Activated CD4-positive, CD25-positive, alpha-beta regulatory T cell (primary cell): ENCODE results near the gene KCNJ6.
"Not testable (repeated sequence)": the region's sequence is repeated elsewhere in the genome, so short reads cannot be mapped to it uniquely, and the experiment has no call there.

Experiments used
- DNase-seq, 4 experiments: peaks; one replicate each; lab custom pipeline; 2025; lab: John Stamatoyannopoulos, UW

Gene KCNJ6

DNA sequence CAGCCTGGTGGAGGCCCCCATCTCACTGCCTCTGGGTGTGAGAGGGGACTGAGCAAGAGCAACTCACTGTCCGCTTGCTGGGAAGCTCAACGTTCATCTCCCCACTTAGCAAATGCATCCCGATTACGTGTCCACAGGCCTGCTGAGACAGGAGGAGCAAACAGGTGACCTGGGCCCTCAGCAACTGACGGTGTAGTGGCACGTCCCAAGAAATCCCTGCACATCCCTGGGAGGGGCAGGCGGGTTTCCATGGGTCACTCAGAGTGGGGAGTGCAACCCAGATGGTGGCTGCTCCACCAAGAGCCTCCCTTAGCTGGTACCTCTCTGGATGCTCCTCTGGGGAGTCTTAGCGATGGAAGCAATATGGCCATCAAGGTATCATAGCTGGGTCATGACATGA lies 320.3 kb downstream of the KCNJ6 start:
- DNase-seq: no peak

DNA sequence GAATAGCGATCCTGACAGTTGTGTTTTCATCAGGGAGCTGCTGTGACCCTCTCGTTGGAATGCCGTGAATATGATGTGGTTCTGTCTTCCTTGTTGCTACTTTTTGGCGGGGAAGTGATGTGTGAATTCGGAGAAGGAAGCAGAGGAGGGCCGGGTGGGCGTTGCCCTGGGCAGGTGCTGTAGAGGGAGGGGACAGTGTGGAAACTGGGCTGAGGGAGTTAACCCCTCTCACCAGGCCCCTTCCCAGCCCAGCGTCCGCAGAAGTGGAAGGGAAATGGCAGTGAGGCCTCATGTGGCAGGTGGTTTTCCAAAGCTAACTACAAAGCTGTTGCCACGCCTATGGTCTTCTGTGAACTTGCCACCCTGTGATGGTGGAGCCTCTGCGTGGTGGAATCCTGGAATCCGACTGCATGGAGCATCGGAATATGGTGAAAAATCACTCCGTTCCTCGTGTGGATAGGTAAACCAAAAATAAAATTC lies 321.7 kb downstream of the KCNJ6 start:
- DNase-seq: no peak

DNA sequence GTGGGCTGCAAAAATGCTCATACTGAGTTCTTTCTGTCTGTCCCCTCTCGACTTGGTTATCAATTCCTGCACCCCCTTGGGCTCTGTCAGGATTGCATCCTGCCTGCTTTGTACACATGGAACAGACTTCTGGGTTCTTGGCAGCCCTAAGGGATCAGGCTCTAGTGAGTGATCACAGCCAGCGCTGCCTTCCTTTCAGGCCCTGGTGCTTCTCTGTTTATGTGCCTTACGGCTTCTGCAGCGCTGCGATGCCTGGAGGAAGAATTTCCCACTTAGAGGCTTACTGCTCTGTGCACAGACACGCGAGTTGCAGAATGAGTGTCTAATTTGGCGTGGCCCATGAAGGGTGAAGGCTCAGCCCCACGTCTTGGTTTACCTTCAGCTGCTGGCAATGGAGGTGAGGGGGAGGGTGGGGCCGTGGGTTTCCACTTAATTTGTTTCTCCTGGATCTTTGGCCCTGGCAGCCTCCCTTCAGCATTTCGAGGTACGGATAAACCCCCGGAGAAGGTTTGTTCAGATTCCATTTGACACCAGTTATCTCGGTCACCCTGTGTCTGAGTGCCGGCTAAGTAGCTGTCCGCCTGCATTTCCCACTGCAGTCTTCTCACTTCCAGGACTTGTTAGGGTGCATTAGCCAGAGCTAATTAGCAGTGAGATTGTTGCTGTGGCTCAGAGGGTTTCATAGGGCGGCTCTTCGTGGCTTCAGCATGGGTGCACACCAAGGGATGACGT lies 322.4 kb downstream of the KCNJ6 start:
- no peak for DNase-seq

DNA sequence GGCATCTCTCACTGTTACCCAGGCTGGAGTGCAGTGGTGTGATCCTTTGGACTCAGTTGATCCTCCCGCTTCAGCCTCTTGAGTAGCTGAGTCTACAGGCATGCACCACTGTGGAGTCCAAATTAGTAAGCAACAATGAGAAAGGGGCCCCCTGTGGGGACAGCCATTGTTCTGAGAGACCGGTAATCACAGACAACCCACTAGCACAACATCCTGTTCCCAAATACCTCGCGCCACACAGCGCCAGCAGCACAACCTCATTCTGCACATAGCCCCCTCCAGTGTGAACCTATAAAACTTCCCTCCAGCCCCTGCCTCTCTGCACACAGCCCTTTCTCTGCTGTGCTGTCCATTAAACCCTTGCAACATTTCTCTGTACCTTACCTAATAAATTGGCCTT lies 323.2 kb downstream of the KCNJ6 start:
- DNase-seq: no peak

DNA sequence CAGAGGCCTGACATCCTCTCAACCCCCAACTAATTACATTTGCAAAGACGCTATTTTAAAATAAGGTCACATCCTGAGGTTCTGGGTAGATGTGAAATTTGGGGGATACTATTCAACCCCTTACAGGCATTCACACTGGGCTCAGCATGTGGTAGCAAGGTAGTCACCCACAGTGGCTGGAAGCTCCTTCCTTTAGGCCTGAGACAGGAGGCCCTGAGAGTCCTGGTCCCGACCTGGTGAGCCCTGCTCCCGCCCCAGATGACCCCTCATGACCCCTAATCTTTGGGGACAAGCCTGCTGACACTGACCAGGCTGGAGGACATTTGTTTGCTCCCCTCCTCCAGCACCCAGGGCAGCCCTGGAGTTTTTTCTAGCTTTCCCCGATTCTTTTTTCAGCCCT lies 323.8 kb downstream of the KCNJ6 start:
- DNase-seq: no peak

DNA sequence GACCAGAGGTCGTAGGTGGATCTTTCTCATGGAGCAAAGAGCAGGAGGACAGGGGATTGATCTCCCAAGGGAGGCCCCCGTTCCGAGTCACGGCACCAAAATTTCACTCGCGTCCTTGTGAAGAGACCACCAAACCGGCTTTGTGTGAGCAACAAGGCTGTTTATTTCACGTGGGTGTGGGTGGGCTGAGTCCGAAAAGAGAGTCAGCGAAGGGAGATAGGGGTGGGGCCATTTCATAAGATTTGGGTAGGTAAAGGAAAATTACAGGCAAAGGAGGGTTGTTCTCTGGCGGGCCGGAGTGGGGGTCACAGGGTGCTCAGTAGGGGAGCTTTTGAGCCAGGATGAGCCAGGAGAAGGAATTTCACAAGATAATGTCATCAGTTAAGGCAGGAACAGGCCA lies 324.3 kb downstream of the KCNJ6 start:
- DNase-seq: not testable (repeated sequence)

DNA sequence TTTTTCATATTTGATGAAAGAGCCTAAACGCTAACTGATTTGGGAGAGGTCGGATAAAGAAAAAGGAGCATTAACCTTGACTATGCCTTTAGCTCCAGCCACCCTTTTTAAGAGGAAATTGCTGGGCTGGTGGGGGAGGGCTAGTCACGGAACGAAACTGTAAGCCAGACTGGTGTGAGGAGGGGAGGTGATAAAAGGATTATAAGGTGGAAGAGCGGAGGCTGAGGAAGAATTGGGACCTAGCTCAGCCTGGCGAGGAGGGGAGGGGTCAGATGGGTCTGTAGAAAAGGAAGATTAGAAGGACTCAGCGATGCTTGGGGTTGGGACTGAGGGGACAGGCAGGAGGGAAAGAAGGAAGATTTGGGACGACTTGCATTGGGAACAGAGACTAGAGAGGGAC lies 325.4 kb downstream of the KCNJ6 start:
- not testable (repeated sequence) for DNase-seq

DNA sequence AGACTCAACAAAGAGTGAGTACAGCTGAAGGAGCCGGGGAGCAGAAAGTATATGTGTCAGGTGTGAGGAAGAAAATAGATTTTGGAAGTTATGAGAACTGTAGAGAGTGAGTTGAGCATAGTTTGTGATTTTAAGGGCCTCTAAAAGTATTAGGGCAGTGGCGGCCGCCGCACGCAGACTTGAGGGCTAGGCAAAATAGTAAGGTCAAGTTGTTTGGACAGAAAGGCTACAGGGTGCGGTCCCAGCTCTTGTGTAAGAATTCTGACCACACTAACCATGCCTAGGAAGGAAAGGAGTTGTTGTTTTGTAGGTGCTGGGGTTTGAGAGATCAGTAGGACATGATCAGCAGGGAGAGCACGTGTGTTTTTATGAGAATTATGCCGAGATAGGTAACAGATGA lies 327.6 kb downstream of the KCNJ6 start:
- not testable (repeated sequence) for DNase-seq

DNA sequence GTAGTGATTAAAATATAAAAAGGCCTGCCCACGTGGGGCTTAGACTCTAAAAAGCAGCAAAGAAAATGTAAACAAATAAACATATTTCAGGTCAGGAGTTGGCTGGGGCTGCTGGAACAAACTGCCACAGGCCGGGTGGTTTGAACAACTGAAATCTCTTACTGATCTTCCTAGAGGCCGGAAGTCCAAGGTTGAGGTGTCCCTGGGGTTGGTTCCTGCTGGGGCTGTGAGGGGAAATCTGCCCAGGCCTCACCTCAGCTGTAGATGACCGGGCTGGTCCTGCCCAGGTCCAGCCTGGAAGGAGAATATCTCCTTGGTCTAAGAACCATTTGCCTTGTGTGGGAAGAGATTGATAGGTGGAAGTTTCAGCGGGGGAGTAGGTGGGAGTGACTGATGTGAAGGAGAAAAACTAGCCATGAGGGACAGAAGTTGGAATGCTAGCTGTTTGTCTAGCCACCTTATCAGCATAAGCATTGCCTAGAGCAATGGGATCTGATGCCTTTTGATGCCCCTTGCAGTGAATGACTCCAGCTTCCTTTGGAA lies 328.6 kb downstream of the KCNJ6 start:
- DNase-seq: no peak

DNA sequence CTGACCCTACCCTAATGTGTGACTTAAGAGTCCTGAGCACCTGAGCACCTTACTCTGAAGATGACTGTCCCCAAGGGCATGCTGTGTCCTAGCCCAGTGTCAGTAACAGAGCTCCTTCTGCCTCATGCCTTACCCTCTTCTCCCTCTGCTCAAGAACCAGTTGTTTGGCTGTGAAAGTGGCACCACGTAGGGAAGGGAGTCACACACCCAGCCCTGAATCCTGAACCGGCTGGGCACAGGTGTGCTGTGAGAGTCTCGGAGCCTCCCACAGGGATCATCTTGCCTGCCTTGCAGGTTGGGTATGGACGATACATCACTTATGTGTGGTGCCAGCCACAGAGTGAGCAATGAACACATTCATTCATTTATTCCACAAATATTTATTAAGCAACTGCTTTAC lies 329.1 kb downstream of the KCNJ6 start:
- no peak for DNase-seq

DNA sequence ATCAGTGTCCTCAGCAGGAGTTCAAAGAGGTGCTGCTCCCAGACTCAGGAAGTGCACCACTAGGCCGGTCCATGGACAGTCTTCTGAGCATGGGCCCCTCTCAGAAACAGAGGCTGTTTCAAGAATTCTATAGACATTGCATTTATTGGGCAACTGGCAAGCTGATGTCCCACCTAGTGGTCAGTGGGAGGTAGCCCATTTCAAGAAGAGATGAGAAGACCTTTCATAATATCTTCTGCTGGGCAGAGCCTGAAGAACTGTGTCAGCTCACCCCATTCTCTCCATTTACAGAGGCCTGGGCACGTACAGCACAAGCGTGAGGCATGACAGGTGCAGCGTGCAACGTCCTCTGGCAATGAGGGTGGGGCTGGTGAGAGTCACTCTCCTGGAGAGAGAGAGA lies 333.7 kb downstream of the KCNJ6 start:
- DNase-seq: no peak

DNA sequence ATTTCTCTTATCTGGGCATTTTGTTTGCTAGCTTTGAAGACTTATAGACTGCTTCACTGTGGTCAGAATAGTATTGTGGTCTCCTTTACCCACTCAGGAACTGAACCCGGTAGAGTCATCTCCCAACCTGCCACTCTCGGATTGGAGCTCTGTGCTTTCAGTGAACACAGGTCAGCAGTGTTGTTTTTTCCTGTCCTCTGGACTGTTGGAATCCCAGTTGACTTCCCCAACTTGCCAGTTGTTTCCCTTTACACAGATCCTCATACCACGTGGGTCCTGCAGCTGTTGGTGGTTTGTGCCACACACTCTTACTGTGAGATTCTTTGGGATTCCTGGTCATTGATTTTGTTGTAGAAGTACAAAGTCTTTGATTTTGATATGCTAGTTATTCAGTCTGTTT lies 335.6 kb downstream of the KCNJ6 start:
- DNase-seq: no peak

DNA sequence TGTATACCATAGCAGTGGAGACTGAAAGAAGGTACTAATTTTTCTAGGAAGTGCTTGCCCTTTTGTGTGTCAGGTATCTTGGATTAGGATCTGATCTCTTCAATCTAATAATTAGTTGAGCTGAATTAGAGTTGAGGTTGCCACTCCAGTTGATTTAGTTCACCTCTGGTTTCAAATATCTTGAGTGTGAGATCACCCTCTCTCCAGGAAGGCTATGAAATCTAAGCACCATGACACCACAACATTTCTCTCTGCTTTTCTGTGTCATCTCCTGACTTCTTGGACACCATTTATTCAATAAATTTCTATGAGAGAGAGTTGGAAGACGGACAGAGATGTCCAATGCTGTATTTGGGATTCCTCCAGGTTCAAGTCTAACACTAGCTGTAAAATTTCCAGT lies 336.9 kb downstream of the KCNJ6 start:
- DNase-seq: no peak

DNA sequence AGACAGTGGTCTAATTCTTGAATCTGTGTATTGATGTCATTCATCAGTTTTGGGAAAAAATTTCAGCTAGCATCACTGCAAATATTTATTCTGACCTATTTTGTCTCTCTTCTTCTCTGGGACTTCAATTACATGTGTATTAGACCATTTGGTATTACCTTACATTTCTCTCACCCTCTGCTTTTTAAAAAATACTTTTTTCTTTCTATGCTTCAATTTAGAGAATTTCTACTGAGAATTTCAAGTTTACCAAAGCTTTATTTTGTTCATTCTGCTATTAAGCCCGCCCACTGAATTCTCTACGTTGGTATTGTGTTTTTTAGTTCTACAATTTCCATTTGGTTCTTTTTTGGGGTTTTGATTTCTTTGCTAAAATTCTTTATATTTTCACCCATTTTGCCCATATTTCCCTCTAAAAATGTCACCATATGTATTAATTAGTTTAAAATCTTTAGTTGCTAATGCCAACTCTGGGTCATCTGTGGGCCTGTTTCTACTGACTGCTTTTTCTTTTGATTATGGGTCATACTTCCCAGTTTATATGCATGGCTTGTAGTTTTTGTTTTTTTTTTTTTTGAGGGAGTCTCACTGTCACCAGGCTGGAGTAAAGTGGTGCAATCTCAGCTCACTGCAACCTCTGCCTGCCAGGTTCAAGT lies 337.7 kb downstream of the KCNJ6 start:
- DNase-seq: no peak

DNA sequence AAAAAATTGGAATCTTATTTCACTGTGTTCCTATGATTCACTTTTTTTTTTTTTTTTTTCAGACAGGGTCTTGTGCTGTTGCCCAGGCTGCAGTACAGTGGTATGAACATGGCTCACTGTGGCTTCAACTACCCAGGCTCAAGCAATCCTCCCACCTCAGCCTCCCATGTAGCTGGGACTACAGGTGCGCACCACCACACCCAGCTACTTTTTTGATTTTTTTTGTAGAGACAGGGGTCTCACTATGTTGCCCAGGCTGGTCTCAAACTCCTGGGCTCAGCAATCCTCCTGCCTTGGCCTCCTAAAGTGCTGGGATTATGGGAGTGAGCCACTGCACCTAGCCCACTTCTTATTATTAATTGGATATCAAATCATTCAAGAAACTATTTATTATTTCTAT lies 339.3 kb downstream of the KCNJ6 start:
- not testable (repeated sequence) for DNase-seq

DNA sequence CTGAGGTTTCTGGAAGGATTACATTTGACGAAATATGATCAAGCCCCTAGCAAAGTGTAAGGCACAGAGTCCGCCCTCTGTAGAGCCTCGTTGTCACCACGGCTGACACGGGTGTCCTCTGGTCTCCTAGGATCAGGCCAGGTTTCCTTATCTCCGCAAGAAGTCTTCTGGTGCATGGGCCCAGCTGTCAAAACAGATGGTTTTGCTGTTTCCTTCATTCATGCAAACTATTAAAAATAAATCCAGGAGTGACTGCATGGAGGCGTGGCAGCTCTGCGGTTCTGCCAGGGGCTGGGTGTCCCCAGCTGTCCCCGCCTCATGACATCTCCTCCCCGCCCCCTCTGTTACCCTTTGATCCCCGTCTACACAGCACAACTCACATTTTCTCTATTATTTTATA lies 340.7 kb downstream of the KCNJ6 start:
- DNase-seq: no peak

DNA sequence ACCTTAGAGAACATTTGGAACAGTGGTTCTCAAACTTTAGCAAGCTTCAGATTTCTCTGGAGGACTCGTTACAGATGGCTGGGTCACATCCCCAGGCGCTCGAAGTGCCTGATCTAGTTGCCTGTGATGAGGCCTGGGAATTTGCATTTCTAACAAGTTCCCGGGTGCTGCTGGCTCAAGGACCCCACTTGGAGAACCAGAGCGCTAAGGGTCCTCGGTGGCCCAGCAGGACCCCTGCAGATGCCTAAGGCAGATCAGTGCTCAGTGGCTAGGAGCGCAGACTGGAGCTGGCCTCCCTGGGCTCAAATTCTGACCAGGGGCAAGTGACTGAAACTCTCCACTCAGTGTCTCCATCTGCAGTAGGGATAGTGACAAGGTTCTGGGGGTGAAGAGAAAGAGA lies 341.5 kb downstream of the KCNJ6 start:
- no peak for DNase-seq

DNA sequence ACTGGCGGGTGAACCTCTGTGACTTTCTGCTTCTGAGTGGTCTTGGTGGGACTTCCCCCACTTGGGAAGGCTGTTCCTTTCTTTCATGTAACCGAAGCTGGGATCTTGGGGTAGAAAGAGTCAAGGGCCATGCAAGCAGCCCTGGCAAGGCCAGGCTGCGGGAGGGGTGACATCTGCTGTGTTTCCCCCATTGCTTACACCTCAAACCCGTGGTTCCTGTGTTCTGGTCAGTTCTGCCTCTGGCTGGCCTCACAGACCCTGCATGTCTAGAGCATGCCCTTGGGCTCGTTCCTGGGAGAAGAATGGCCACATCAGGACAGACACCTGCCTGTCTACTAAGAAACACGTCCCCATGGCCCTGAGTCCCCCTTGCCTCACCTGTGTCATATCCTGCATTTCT lies 341.9 kb downstream of the KCNJ6 start:
- no peak for DNase-seq

DNA sequence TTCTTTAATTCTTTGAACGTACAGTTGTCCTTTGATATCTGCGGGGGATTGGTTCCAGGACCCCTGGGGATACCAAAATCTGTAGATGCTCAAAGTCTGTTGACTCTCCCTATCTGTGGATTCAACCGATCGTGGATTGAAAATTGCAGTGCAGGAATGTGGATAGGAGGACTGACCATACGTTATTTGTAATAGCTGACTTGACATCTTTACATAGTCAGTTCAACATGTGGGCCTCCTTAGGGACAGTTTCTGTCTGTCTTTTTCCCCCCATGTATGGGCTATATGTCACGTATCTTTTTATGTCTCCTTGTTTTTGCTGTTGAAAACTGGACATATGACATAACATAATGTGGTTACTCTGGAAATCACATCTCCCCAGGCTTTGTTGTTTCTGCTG lies 344.8 kb downstream of the KCNJ6 start:
- DNase-seq: no peak

DNA sequence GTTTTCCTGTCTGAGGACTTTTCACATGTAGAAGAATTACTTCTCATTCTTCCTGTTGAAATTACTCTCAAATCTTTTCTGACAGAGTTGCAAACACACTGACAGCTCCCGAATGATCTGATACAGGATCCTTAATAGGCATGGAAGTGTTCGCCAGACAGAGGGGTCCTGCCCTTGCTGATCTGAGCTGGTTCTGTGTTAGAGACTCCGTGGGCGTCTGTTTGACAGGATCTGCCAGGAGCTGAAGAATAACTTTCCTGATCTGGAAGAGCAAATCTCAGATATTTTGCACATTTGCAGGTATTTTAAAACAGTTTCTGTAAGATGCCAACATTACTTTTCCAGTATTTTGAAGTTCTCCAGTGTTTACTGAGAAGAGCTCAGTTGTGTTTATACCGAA lies 347.3 kb downstream of the KCNJ6 start:
- no peak for DNase-seq

DNA sequence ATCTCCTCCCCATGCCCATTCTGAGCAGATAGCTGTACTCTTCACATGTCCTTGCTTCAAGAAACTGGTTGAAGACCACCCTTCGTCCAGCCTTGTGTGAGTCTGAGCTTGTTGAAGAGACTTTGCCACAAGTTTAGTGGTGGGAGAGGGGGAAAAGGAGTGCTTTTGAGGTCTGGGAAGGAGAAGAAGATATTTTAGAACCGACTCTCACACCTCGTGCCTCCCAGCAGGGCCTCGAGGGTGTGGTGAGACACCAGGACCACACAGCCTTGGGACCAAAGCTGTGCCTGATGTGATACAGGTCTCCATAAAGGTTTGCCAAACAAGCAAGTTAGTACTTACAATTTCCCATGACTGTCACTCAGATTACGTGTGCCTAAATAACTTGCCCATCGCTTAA lies 347.8 kb downstream of the KCNJ6 start:
- DNase-seq: no peak

DNA sequence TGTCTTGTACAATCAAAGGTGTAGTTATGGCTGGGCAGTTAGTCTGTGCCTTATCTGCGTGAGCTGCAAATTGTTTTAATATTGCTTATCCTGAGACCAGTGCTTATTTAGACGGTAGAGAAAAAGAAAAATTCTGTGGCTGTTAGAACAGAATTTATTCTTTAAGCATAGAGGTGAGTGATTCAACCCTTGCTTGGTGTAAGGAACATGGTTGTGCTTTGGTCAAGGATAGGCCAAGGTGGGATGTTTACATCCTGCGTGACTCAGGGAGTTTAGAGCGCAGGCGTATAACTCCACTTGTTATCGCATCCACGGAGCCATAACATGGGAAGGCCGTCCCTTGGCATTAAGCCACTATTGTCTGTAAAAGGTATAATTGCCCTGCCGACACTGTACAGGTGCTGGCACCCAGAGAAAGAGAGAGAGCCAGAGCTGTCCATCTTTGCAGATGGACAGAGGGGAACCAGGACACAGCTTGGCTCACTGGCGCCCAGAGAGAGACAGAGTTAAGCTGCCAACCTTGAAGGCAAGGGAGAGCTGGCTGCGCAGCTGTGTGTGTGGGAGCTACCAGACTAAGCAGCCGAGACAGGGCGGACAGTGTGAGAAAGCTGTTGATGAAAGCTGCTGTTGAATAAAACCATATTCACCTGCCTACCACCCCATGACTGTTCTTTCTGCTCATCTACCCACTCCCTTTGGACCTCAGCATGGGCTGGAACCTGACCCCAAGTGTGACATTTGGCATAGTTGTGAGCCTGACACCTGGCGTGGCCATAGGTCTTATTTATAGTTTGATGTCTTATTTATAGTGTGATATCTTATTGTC lies 349.3 kb downstream of the KCNJ6 start:
- DNase-seq: no peak
